CD4-positive, alpha-beta T cell (primary cell): ENCODE measurements around the gene DMBX1. TPM values are rescaled to one million over a fixed set of nuclear protein-coding genes. Genes with fewer than 3 reads are reported as not detected.

Experiments used
- ATAC-seq: fragments of 200-7000 bp; cut with Tn5 transposase; one replicate; pipeline ENCODE4 v1.10.0; 2022; ENCODE audit warnings: mild to moderate bottlenecking; ENCODE audit not compliant: poor library complexity
- CTCF ChIA-PET: fragments of 350-600 bp; sonication (Branson Sonifier 250); formaldehyde crosslinking; loops from one replicate; lab custom pipeline; 2021; ENCODE audit warnings: antibody characterized with exemption, inconsistent platforms; lab: Charles Lee
- POLR2A ChIA-PET: fragments of 350-600 bp; sonication (Branson Sonifier 250); formaldehyde crosslinking; loops from one replicate; lab custom pipeline; 2021; ENCODE audit warnings: antibody characterized with exemption, inconsistent platforms; lab: Charles Lee
- DNase-seq, 14 experiments: peaks; one replicate each; pipeline ENCODE4 v3.0.0-alpha.2; 2013 to 2020; ENCODE audit warnings: mixed read lengths in 2 of 14
- H3K27ac ChIP-seq, 2 donors: one replicate each; pipeline versions ENCODE4 v1.5.1 to v1.7.0; 2013; ENCODE audit warnings: low read length in 2 of 2, low read depth in 1 of 2, mild to moderate bottlenecking in 1 of 2
- H3K27me3 ChIP-seq, 2 experiments: 1 replicate in 1 of 2; 2 replicates in 1 of 2; pipeline versions ENCODE4 v1.6.1 to v1.7.0; 2013; ENCODE audit warnings: low read length in 2 of 2, control low read depth in 1 of 2, mild to moderate bottlenecking in 1 of 2, moderate library complexity in 1 of 2; ENCODE audit not compliant: insufficient read depth in 2 of 2, control insufficient read depth in 1 of 2
- H3K36me3 ChIP-seq: one replicate; pipeline ENCODE4 v1.6.1; 2013; ENCODE audit warnings: low read length, control low read depth; ENCODE audit not compliant: insufficient read depth
- H3K4me1 ChIP-seq: one replicate; pipeline ENCODE4 v1.6.1; 2013; ENCODE audit warnings: low read length, control low read depth; ENCODE audit not compliant: insufficient read depth
- H3K4me3 ChIP-seq: one replicate; pipeline ENCODE4 v1.5.1; 2013; ENCODE audit warnings: mild to moderate bottlenecking, low read length, moderate library complexity
- H3K9me3 ChIP-seq, 2 experiments: 1 replicate in 1 of 2; 2 replicates in 1 of 2; pipeline versions ENCODE4 v1.6.1 to v1.7.0; 2013; ENCODE audit warnings: low read length in 2 of 2, mild to moderate bottlenecking in 2 of 2, control low read depth in 1 of 2, moderate library complexity in 1 of 2; ENCODE audit not compliant: control insufficient read depth in 1 of 2, insufficient read depth in 1 of 2
- H3K27ac Mint-ChIP-seq: one replicate; pipeline ENCODE4 v1.8.0; 2020; ENCODE audit warnings: mixed read lengths
- H3K27me3 Mint-ChIP-seq: one replicate; pipeline ENCODE4 v1.8.0; 2021; ENCODE audit warnings: mixed read lengths
- H3K36me3 Mint-ChIP-seq: one replicate; pipeline ENCODE4 v1.8.0; 2021; ENCODE audit warnings: low read depth, mixed read lengths
- H3K4me1 Mint-ChIP-seq: one replicate; pipeline ENCODE4 v1.8.0; 2021; ENCODE audit warnings: low read depth, mixed read lengths
- H3K4me3 Mint-ChIP-seq: one replicate; pipeline ENCODE4 v1.8.0; 2020; ENCODE audit warnings: mild to moderate bottlenecking, mixed read lengths
- H3K9me3 Mint-ChIP-seq: one replicate; pipeline ENCODE4 v1.8.0; 2020; ENCODE audit warnings: mixed read lengths
- intact Hi-C, 2 experiments: fragments of 100-400 bp; cut with DNase I in 1 of 2; cut with micrococcal nuclease in 1 of 2; formaldehyde crosslinking; loops; one replicate each; pipeline versions ENCODE4 v1.15.1 to v1.9.0; 2023 to 2025; cut with DNase I, micrococcal nuclease
- total RNA-seq, 174 experiments: library from RNA in 2 of 174; stranded (reverse) in 2 of 174; gene quantifications; one replicate each; pipeline ENCODE4 v1.2.3 and lab custom pipeline; 2021 to 2026
- TF ChIP-seq, protein P1 (sequence below): fragments of 200-600 bp; IDR thresholded peaks from one replicate; pipeline ENCODE4 v1.8.0; 2022; ENCODE audit warnings: antibody characterized with exemption, mild to moderate bottlenecking

DMBX1 gene
- total RNA-seq, 2 experiments from 2014 or later, result not detected

DNA sequence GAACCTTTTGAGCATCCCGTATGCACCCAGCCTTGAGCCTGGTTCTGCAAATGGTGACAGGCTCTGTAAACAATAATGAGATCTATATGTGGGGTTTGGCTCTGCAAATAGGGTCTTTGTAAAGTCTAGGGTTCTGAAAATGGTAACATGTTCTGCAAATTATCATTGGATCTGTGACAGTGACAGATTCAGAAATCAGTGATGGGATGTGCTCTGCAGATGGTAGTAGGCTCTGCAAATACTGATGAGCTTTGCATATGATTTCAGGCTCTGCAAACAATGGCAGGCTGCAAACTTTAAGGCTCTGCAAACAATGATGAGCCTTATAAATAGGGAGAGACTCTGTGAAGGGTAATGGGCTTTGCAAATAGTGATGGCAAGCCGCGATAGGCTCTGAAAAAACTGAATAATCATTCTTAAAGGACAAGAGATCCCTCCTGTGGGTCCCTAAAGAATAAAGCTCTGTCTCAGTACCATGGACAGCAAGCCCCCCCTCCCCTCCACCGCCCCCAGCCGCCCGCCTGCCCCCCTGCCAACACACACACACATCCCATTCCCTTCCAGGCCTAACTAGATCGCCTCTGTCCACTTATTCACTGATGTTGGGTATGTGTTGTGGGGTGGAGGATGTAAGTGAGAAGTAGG lies 17.7 kb upstream of the DMBX1 start:
- POLR2A ChIA-PET, result no interaction called here
- TF ChIP-seq, protein P1, sequence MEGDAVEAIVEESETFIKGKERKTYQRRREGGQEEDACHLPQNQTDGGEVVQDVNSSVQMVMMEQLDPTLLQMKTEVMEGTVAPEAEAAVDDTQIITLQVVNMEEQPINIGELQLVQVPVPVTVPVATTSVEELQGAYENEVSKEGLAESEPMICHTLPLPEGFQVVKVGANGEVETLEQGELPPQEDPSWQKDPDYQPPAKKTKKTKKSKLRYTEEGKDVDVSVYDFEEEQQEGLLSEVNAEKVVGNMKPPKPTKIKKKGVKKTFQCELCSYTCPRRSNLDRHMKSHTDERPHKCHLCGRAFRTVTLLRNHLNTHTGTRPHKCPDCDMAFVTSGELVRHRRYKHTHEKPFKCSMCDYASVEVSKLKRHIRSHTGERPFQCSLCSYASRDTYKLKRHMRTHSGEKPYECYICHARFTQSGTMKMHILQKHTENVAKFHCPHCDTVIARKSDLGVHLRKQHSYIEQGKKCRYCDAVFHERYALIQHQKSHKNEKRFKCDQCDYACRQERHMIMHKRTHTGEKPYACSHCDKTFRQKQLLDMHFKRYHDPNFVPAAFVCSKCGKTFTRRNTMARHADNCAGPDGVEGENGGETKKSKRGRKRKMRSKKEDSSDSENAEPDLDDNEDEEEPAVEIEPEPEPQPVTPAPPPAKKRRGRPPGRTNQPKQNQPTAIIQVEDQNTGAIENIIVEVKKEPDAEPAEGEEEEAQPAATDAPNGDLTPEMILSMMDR, result no peak
- H3K4me1 ChIP-seq, result peaks cover 3% of the 10 kb centered on the region
- Mint-ChIP-seq H3K4me3 (no peak overlapping the region), H3K27ac (no peak overlapping the region), H3K27me3 (peaks cover 65% of the 10 kb centered on the region), H3K9me3 (no peaks in the 10 kb centered on the region), H3K36me3 (no peaks in the 10 kb centered on the region), H3K4me1 (peaks cover 5% of the 10 kb centered on the region)
- DNase-seq, result no peak
- ATAC-seq, result no peak
- H3K4me3 ChIP-seq, result no peak overlapping the region
- H3K27ac ChIP-seq, result no peak overlapping the region
- H3K9me3 ChIP-seq, result no peaks in the 10 kb centered on the region
- no peaks in the 10 kb centered on the region for H3K36me3 ChIP-seq
- CTCF ChIA-PET, result interaction anchor here (0.9 kb wide), 1 partner anchor 253 kb away, joined by 3 read pairs; no protein-coding TSS in a partner anchor
- H3K27me3 ChIP-seq, result peaks cover 21 to 27% of the 10 kb centered on the region in 2 experiments
- intact Hi-C loops, result no loop called here

DNA sequence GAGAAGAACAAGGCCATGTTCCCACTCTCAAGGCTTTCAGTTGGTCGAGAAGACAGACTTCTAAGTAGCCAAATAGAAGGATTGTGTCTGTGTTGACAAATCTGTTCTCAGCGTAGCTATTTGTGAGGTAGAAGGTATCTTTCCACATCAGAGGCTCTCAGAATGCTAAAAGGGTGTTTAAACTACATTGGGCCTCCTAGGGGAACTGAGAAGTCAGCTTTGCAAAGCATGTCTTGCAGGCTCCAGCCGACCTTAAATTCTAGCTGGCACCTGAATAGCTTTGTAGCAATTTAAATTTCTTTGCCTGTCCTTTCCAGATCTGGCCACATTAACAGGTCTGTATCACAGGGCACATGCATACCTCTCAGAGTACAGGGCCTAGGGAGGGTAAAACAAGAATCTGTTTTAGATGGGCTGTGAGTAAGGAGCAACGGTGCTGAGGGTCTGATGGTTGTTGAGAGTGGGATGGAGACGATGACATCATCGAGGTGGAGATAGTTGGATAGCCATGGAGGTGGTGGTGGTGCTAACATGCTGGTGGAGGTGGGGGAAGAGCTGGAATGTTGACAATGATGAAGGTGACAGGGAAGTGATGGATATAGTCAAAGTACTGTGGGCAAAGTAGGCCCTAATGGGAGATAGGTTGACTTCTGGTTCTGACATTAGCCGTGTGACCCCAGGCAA lies 17.0 kb upstream of the DMBX1 start:
- Mint-ChIP-seq H3K27me3 (peaks cover 64% of the 10 kb centered on the region), H3K4me1 (no peaks in the 10 kb centered on the region), H3K27ac (no peak overlapping the region), H3K36me3 (no peaks in the 10 kb centered on the region), H3K4me3 (no peak overlapping the region), H3K9me3 (no peaks in the 10 kb centered on the region)
- CTCF ChIA-PET, result interaction anchor here (0.9 to 1.3 kb wide), 3 partner anchors 11 to 252 kb away, joined by 3 read pairs; no protein-coding TSS in a partner anchor
- TF ChIP-seq, protein P1, result no peak
- POLR2A ChIA-PET, result no interaction called here
- Histone ChIP-seq H3K36me3 (no peaks in the 10 kb centered on the region), H3K4me1 (no peaks in the 10 kb centered on the region), H3K4me3 (no peak overlapping the region), H3K9me3 (no peaks in the 10 kb centered on the region), H3K27ac (no peak overlapping the region), H3K27me3 (peaks cover 14 to 20% of the 10 kb centered on the region in 2 experiments)
- ATAC-seq (no peak), DNase-seq (no peak)
- intact Hi-C loops, result no loop called here

DNA sequence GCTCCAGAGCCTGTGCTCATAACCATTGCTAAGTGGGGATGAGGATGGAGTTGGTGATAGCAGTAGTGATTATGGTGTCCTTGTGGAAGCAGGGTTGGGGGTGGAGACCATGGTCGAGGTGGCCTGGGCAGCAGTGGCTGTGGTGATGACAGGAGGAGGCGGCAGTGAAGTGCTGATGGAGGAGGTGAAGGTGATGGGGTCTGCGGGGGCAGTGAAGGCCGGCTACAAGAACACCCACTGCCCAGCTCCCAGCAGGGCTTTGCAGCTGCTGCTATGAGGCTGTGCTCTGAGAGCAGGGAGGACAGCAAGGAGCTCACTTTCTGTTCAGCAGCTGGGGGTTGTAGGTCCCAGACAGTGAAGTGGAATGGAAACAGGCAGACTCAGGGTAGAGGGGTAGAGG lies 15.6 kb upstream of the DMBX1 start:
- Histone ChIP-seq H3K4me1 (no peaks in the 10 kb centered on the region), H3K4me3 (no peak overlapping the region), H3K9me3 (no peaks in the 10 kb centered on the region), H3K27ac (no peak overlapping the region), H3K27me3 (peaks cover 7 to 12% of the 10 kb centered on the region in 2 experiments), H3K36me3 (no peaks in the 10 kb centered on the region)
- H3K4me3 Mint-ChIP-seq, result no peak overlapping the region
- no peaks in the 10 kb centered on the region for H3K36me3 Mint-ChIP-seq
- CTCF ChIA-PET, result no interaction called here
- no peak overlapping the region for H3K27ac Mint-ChIP-seq
- no peak for ATAC-seq
- no peaks in the 10 kb centered on the region for H3K4me1 Mint-ChIP-seq
- TF ChIP-seq, protein P1, result no peak
- H3K27me3 Mint-ChIP-seq, result peaks cover 63% of the 10 kb centered on the region
- POLR2A ChIA-PET, result no interaction called here
- H3K9me3 Mint-ChIP-seq, result no peaks in the 10 kb centered on the region
- DNase-seq, result no peak
- intact Hi-C loops, result no loop called here
